Endodermal cell (in vitro differentiated cells): ENCODE measurements around the gene OSBPL5. TPM values are rescaled to one million over a fixed set of nuclear protein-coding genes. Genes with fewer than 3 reads are reported as not detected.

ENCODE experiments used
- DNase-seq: peaks from one replicate; pipeline ENCODE4 v3.0.0-alpha.2; 2017
- H3K27ac ChIP-seq: 2 replicates; pipeline ENCODE4 v1.5.1; 2013; ENCODE audit warnings: mild to moderate bottlenecking, low read depth, low read length, moderate library complexity
- H3K27me3 ChIP-seq: 2 replicates; pipeline ENCODE4 v1.6.1; 2013; ENCODE audit warnings: mild to moderate bottlenecking, low read length, moderate library complexity; ENCODE audit not compliant: insufficient read depth, control insufficient read depth, poor library complexity, severe bottlenecking
- H3K36me3 ChIP-seq: 2 replicates; pipeline ENCODE4 v1.7.0; 2013; ENCODE audit warnings: mild to moderate bottlenecking, low read length, moderate library complexity; ENCODE audit not compliant: control insufficient read depth, insufficient read depth
- H3K4me1 ChIP-seq: one replicate; pipeline ENCODE4 v1.7.0; 2013; ENCODE audit warnings: low read length; ENCODE audit not compliant: control insufficient read depth, insufficient read depth
- H3K4me3 ChIP-seq: 2 replicates; pipeline ENCODE4 v1.5.1; 2013; ENCODE audit warnings: mild to moderate bottlenecking, low read length, moderate library complexity
- H3K9ac ChIP-seq: 2 replicates; pipeline ENCODE4 v1.6.1; 2013; ENCODE audit warnings: mild to moderate bottlenecking, low read length, moderate library complexity; ENCODE audit not compliant: poor library complexity, severe bottlenecking; ENCODE audit errors: extremely low read depth
- H3K9me3 ChIP-seq: 2 replicates; pipeline ENCODE4 v1.6.1; 2013; ENCODE audit warnings: mild to moderate bottlenecking, low read length, moderate library complexity; ENCODE audit not compliant: control insufficient read depth
- H3K27ac Mint-ChIP-seq: 2 replicates; pipeline ENCODE4 v1.8.0; 2020; ENCODE audit warnings: mixed read lengths
- H3K27me3 Mint-ChIP-seq: 2 replicates; pipeline ENCODE4 v1.8.0; 2021; ENCODE audit warnings: mild to moderate bottlenecking, mixed read lengths; ENCODE audit not compliant: insufficient read depth
- H3K36me3 Mint-ChIP-seq: 2 replicates; pipeline ENCODE4 v1.8.0; 2020; ENCODE audit warnings: low read depth, mixed read lengths
- H3K4me1 Mint-ChIP-seq: 2 replicates; pipeline ENCODE4 v1.8.0; 2020; ENCODE audit warnings: mixed read lengths
- H3K4me3 Mint-ChIP-seq: 2 replicates; pipeline ENCODE4 v1.8.0; 2020; ENCODE audit warnings: mild to moderate bottlenecking, moderate library complexity, mixed read lengths
- H3K9me3 Mint-ChIP-seq: 2 replicates; pipeline ENCODE4 v1.8.0; 2020; ENCODE audit warnings: mild to moderate bottlenecking, mixed read lengths
- WGBS, 2 experiments: methylation state at CpG; one replicate each; pipeline versions ENCODE4 v1.1.5 to v1.1.7; 2013; ENCODE audit warnings: missing lambda C conversion rate in 2 of 2, mixed read lengths in 1 of 2; ENCODE audit not compliant: insufficient coverage in 1 of 2, insufficient read length in 1 of 2; 5-methylcytosine and 5-hydroxymethylcytosine counted together
- total RNA-seq, 2 donors: library from RNA; stranded (reverse); fragmentation: NEBNext Ultra II Directional in 1 of 2; extraction: Animal tissue kit (Norgen Biotek cat#: 25700) in 1 of 2; gene quantifications; 2 replicates in 1 of 2; 3 replicates in 1 of 2; pipeline ENCODE4 v1.2.1, GENCODE V29; 2021
- TF ChIP-seq, protein P1 (sequence below): fragments of 200-600 bp; sonication (generic); conservative IDR thresholded peaks from 2 replicates; pipeline ENCODE4 v1.5.0; 2021; ENCODE audit warnings: antibody characterized with exemption, mild to moderate bottlenecking

Gene OSBPL5
- total RNA-seq, 2 donors from 2014 or later = 1.2 to 4.8 TPM

DNA sequence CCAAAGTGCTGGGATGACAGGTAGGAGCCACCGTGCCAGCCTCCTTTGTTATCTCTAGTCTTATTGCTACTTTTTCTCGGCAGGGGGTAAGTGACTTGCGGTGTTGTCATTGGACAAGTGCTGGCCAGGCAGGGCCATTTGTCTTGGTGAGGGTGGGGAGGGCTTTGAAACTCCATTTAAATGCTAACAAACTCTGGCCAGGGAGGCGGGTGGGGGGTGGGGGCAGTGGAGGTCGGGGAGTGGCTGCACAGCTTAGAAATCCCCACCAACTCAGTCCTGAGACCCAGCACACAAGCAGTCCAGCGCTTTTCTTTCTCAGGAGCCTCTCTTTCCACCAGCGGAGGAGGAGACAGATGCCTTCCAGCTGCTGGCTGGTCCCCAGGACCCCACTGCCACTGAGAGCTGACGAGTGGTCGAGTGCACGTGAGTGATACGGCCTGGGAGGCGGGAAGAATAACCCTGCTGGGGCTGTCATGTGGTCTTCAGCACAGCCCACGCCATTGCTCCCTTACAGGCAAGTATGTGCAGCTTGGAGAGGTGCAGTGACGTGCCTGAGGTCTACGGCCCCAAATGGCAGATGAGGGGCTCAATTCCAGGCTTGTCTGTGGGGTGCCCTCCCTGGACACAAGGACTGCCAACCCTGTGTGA, 24.2 kb upstream of the OSBPL5 start:
- no peak overlapping the region for H3K27ac Mint-ChIP-seq
- H3K9me3 Mint-ChIP-seq = peaks cover 4% of the 10 kb centered on the region

DNA sequence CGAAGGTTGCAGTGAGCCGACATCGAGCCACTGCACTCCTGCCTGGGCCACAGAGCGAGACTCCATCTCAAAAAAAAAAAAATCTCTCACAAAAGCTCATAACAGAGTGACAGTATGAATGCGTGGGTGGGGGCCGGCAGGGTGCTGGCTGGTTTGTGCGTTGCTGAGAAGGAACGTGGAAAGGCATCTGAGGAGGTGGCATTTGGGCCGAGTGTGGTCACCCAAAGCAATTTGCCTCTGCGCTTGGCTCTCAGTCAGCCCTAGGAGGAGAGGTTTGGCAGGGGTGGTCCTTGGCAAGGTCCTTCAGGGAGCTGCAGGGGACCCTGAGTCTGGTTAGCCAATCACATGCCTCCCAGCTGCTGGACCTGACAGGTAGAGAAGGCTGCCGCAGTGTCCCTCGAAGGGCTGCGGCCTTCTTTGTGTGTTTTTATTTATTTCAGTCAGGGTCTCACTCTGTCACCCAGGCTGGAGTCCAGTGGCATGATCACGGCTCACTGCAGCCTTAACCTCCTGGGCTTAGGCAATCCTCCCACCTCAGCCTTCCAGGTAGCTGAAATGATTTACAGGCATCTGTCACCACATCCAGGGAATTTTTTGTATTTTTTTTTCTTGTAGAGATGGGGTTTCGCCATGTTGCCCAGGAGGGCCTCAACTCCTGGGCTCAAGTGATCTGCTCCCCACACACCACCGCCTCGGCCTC, 23.5 kb upstream of the OSBPL5 start:
- Histone ChIP-seq H3K9me3 (no peaks in the 10 kb centered on the region), H3K27me3 (peaks cover 4% of the 10 kb centered on the region), H3K4me1 (no peaks in the 10 kb centered on the region), H3K9ac (no peak overlapping the region), H3K4me3 (no peak overlapping the region), H3K36me3 (no peaks in the 10 kb centered on the region), H3K27ac (no peak overlapping the region)
- peaks cover 57% of the 10 kb centered on the region for H3K27me3 Mint-ChIP-seq
- no peak overlapping the region for H3K27ac Mint-ChIP-seq
- H3K4me1 Mint-ChIP-seq = peaks cover 4% of the 10 kb centered on the region
- peaks cover 4% of the 10 kb centered on the region for H3K9me3 Mint-ChIP-seq
- no peak overlapping the region for H3K4me3 Mint-ChIP-seq
- H3K36me3 Mint-ChIP-seq = no peaks in the 10 kb centered on the region
- WGBS, 2 experiments = 80 to 85% methylated on average over 9 to 17 of the region's 17 CpGs
- TF ChIP-seq, protein P1, sequence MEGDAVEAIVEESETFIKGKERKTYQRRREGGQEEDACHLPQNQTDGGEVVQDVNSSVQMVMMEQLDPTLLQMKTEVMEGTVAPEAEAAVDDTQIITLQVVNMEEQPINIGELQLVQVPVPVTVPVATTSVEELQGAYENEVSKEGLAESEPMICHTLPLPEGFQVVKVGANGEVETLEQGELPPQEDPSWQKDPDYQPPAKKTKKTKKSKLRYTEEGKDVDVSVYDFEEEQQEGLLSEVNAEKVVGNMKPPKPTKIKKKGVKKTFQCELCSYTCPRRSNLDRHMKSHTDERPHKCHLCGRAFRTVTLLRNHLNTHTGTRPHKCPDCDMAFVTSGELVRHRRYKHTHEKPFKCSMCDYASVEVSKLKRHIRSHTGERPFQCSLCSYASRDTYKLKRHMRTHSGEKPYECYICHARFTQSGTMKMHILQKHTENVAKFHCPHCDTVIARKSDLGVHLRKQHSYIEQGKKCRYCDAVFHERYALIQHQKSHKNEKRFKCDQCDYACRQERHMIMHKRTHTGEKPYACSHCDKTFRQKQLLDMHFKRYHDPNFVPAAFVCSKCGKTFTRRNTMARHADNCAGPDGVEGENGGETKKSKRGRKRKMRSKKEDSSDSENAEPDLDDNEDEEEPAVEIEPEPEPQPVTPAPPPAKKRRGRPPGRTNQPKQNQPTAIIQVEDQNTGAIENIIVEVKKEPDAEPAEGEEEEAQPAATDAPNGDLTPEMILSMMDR = no peak
- peak; percentile 57 for DNase-seq

More for the DNA sequence above, 24.2 kb upstream of the OSBPL5 start:
- Histone ChIP-seq H3K4me1 (no peaks in the 10 kb centered on the region), H3K27ac (no peak overlapping the region), H3K27me3 (peaks cover 4% of the 10 kb centered on the region), H3K9ac (no peak overlapping the region), H3K36me3 (no peaks in the 10 kb centered on the region), H3K9me3 (no peaks in the 10 kb centered on the region), H3K4me3 (no peak overlapping the region)
- Mint-ChIP-seq H3K27me3 (peaks cover 57% of the 10 kb centered on the region), H3K4me1 (peaks cover 4% of the 10 kb centered on the region), H3K4me3 (no peak overlapping the region), H3K36me3 (no peaks in the 10 kb centered on the region)
- 30 to 51% methylated on average over 7 to 15 of the region's 15 CpGs for WGBS, 2 experiments
- DNase-seq = peak; percentile 83
- TF ChIP-seq, protein P1 = no peak

DNA sequence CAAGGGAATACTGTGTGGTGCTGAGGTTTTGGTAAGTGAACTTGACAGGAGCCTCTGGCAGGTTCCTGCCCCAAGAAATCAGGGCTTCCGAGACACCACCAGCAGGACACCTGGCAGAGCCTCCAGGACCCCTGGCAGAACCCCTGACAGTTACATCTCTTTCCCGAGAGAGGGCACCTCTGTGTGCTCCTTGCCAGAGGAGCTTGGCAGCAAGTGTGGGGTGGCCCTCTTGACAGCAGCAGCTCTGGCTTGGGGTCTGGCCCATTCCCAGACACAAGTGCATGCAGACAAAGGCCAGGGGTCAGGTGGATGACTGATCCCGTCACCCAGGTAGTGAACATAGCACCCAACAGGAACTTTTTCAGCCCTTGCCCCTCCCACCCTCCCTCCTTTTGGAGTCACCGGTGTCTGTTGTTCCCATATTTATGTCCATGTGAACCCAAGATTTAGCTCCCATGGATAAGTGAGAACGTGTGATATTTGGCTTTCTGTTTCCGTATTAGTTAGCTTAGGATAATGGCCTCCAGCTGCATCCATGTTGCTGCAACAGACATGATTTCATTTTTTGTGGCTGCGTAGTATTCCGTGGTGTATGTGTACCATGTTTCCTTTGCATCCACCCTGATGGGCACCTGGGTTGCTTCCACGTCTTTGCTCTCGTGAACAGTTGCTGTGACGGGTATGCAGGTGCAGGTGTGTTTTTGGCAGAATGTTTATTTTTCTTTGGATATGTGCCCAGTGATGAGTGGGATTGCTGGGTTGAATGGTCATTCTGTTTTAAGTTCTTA, 21.2 kb upstream of the OSBPL5 start:
- no peaks in the 10 kb centered on the region for H3K36me3 Mint-ChIP-seq
- H3K9me3 Mint-ChIP-seq = no peaks in the 10 kb centered on the region
- no peak overlapping the region for H3K4me3 ChIP-seq
- no peak overlapping the region for H3K4me3 Mint-ChIP-seq
- H3K4me1 Mint-ChIP-seq = peaks cover 4% of the 10 kb centered on the region
- DNase-seq = peak; percentile 40
- 91 to 95% methylated on average over 9 to 11 of the region's 11 CpGs for WGBS, 2 experiments
- TF ChIP-seq, protein P1 = no peak
- H3K27ac Mint-ChIP-seq = no peak overlapping the region
- H3K9ac ChIP-seq = no peak overlapping the region
- peaks cover 4% of the 10 kb centered on the region for H3K27me3 ChIP-seq
- peaks cover 53% of the 10 kb centered on the region for H3K27me3 Mint-ChIP-seq
- no peak overlapping the region for H3K27ac ChIP-seq
- no peaks in the 10 kb centered on the region for H3K9me3 ChIP-seq
- no peaks in the 10 kb centered on the region for H3K4me1 ChIP-seq
- no peaks in the 10 kb centered on the region for H3K36me3 ChIP-seq
